NCI-H2227 (cell line): ENCODE data around the gene PREX1.
A peak's percentile ranks its signal among the peaks of the same experiment; 100 is the strongest.
"Not testable (repeated sequence)": the region's sequence is repeated elsewhere in the genome, so short reads cannot be mapped to it uniquely, and the experiment has no call there.

Experiments
- DNase-seq: peaks from one replicate; lab custom pipeline; 2025; ENCODE audit not compliant: unreplicated experiment; lab: John Stamatoyannopoulos, UW

Gene PREX1

GRCh38 chr20:48779435-48779834 lies 48.4 kb downstream of the PREX1 start:
- DNase-seq, result no peak

- DNase-seq, result no peak
Observed at GRCh38 chr20:48777821-48778220, 50.0 kb downstream of the PREX1 start.

GRCh38 chr20:48777005-48777404 lies 50.8 kb downstream of the PREX1 start:
- no peak for DNase-seq

GRCh38 chr20:48776306-48776705 lies 51.5 kb downstream of the PREX1 start:
- DNase-seq, result no peak

- DNase-seq, result not testable (repeated sequence)
Observed at GRCh38 chr20:48775545-48775944, 52.3 kb downstream of the PREX1 start.

- no peak for DNase-seq
Observed at GRCh38 chr20:48774696-48775095, 53.1 kb downstream of the PREX1 start.

- DNase-seq, result no peak
Observed at GRCh38 chr20:48773837-48774418, 53.9 kb downstream of the PREX1 start.

- DNase-seq, result no peak
Observed at GRCh38 chr20:48772183-48772976, 55.4 kb downstream of the PREX1 start.

GRCh38 chr20:48771542-48771941 lies 56.3 kb downstream of the PREX1 start:
- DNase-seq, result no peak

- no peak for DNase-seq
Observed at GRCh38 chr20:48770700-48771442, 56.9 kb downstream of the PREX1 start.

GRCh38 chr20:48769069-48769983 lies 58.5 kb downstream of the PREX1 start:
- peak; percentile 16 for DNase-seq

GRCh38 chr20:48766961-48767960 lies 60.5 kb downstream of the PREX1 start:
- no peak for DNase-seq

- no peak for DNase-seq
Observed at GRCh38 chr20:48766205-48766604, 61.6 kb downstream of the PREX1 start.

GRCh38 chr20:48765359-48765758 lies 62.4 kb downstream of the PREX1 start:
- no peak for DNase-seq

- DNase-seq, result no peak
Observed at GRCh38 chr20:48763216-48763914, 64.4 kb downstream of the PREX1 start.

GRCh38 chr20:48761874-48762273 lies 65.9 kb downstream of the PREX1 start:
- DNase-seq, result no peak

GRCh38 chr20:48761023-48761785 lies 66.6 kb downstream of the PREX1 start:
- no peak for DNase-seq

GRCh38 chr20:48760403-48760983 lies 67.3 kb downstream of the PREX1 start:
- no peak for DNase-seq
